HG03521 (cell line): ENCODE results near the gene SYT14.

Experiments used
- ATAC-seq: cut with Tn5 transposase; IDR thresholded peaks from one replicate; pipeline ENCODE4 v1.9.1; 2021; ENCODE audit warnings: mild to moderate bottlenecking, moderate library complexity; ENCODE audit not compliant: unreplicated experiment

Gene SYT14

DNA sequence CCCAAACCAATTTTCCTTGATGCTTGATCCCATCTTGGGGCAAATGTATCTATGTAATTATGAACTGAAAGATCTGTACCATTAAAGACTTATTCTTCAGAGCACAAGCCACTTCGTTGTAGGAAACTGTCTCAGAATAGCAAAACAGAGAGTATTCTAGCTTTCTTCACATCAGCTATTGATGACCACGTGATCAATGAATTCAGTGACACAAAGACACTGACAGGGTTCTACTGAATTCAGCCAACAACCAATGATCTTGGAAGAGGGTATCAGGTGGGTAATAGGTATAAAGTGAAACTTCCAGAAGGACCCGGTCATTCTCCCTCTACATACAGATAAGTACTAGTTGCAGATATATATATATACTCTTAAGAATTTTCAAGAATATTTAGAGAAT is 260.8 kb downstream of the SYT14 start:
- no peak for ATAC-seq

GRCh38 chr1:210200124-210200736 is 262.2 kb downstream of the SYT14 start:
- no peak for ATAC-seq

- no peak for ATAC-seq
Measured at GRCh38 chr1:210201681-210202080, 263.7 kb downstream of the SYT14 start.

DNA sequence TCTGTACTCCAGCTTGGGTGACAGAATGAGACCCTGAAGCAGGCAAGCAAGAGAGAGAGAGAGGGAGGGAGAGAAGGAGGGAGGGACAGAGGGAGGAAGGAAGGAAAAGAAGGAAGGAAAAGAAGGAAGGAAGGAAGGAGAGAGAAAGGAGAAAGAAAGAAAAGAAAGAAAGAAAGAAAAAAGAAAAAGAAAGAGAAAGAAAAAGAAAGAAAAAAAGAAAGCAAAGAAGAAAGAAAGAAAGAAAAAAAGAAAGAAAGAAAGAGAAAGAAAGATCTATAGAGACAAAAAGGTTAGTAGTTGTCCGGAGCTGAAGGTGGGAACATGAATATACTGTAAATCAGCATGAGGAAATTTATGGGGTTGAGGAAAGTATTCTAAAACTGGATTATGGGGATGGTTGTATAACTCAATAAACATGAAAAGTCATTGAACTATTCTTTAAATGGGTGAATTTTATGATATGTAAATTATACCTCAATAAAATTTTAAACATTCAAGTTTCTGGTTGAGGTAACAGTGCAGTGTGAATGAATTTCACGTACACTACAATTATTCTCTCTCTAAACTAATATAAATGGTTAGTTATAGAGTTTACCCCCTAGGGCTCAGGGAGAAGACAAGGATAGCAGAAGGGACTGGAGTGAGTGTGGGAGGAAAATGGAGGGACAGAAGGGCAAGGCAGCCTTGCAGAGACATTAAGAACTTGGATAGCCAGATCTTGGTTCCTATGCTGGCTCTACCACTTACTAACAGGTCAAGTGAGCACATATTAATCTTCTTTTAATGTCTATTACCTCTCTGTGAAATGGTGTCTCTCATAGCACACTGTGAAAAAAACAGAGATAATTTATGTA is 269.8 kb downstream of the SYT14 start:
- ATAC-seq, result no peak

GRCh38 chr1:210213335-210213734 is 275.3 kb downstream of the SYT14 start:
- no peak for ATAC-seq

GRCh38 chr1:210214573-210215409 is 276.8 kb downstream of the SYT14 start:
- no peak for ATAC-seq

DNA sequence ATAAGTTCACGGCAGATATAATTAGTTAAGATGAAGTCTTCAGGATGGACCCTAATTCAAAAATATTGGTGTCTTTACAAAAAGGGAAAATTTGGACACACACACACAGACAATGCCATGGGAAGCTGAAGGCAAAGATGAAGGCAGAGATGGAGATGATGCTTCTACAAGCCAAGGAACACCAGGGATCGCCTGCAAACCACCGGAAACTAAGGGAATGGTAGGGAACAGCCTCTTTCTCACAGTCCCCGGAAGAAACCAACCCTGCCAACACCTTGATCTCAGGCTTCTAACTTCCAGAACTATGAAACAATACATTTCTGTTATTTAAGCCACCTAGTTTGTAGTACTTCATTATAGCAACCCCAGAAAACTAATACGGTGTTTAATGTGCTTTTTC is 279.5 kb downstream of the SYT14 start:
- no peak for ATAC-seq

GRCh38 chr1:210218047-210218446 is 280.0 kb downstream of the SYT14 start:
- no peak for ATAC-seq
